ENCODE data around the gene RAD54L2. TPM values are rescaled to one million over a fixed set of nuclear protein-coding genes. Genes with fewer than 3 reads are reported as not detected.

Gene RAD54L2
- total and polyA plus RNA-seq, 5 experiments from 2014 or later, result 14.1 to 43.4 (median 15.6) TPM

DNA sequence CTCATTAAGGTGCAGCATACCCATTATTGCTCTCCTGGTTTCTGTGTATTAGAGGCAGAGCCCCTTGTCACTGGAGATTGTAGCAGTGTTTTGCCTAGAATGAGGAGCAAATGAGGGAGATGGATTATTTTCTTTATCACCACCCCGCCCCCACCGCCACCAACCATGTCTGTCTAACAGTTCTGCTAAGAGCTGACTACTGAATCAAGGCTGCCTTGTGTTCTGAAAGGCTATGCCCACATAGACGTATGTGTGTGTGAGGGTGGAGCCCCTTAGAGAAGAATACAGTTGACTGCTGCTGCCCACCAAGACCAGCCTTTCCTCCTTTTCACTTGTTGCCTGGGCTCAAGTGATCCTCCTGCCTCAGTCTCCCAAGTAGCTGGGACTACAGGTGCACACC is 47.4 kb downstream of the RAD54L2 start:
- POLR2A ChIA-PET, result no interaction called here

More for the DNA sequence above, 47.4 kb downstream of the RAD54L2 start:
- H3K4me1 Mint-ChIP-seq, result peaks cover 6 to 26% (median 15%) of the 10 kb centered on the region in 4 donors
- H3K4me3 Mint-ChIP-seq, result no peak overlapping the region
- ATAC-seq (no peak), DNase-seq (no peak)
- no peaks in the 10 kb centered on the region for H3K27me3 Mint-ChIP-seq
- no peaks in the 10 kb centered on the region for H3K9me3 Mint-ChIP-seq
- peak overlapping the region in 1 of 10 donors; percentile 19 for H3K27ac Mint-ChIP-seq
- H3K36me3 Mint-ChIP-seq, result peaks cover 0 to 64% (median 3%) of the 10 kb centered on the region in 3 donors

Other genes starting within 250 kb of the RAD54L2 start
- 10 to 100 TPM; 51.1 to 56.2 TPM for gene MANF, start 153.4 kb upstream of the RAD54L2 start, total RNA-seq
- gene MANF, start 153.4 kb upstream of the RAD54L2 start, polyA plus RNA-seq, result 10 to 100 TPM; 41.6 to 45.3 (median 44.4) TPM
- 10 to 100 TPM; 41.8 to 42.0 TPM for gene RBM15B, start 147.4 kb upstream of the RAD54L2 start, total RNA-seq
- gene RBM15B, start 147.4 kb upstream of the RAD54L2 start, polyA plus RNA-seq, result 10 to 100 TPM; 12.9 to 27.3 (median 14.2) TPM
- gene DCAF1, start 38.7 kb upstream of the RAD54L2 start, total RNA-seq, result 10 to 100 TPM; 36.4 TPM
- gene DCAF1, start 38.7 kb upstream of the RAD54L2 start, polyA plus RNA-seq, result 10 to 100 TPM in 2 of 3 donors, 1 to 10 TPM in 1; 9.1 to 17.4 (median 10.7) TPM
- gene TEX264, start 132.5 kb downstream of the RAD54L2 start, total RNA-seq, result 10 to 100 TPM; 37.4 to 39.7 TPM
- 10 to 100 TPM; 84.5 to 95.7 (median 85.3) TPM for gene TEX264, start 132.5 kb downstream of the RAD54L2 start, polyA plus RNA-seq
- 1 to 10 TPM; 2.9 to 5.0 TPM for gene GRM2, start 168.3 kb downstream of the RAD54L2 start, total RNA-seq
- under 1 TPM in 1 of 3 donors, not detected in 2; 0.09 TPM for gene GRM2, start 168.3 kb downstream of the RAD54L2 start, polyA plus RNA-seq
- gene IQCF6, start 240.5 kb downstream of the RAD54L2 start, total RNA-seq, result not detected
- not detected for gene IQCF6, start 240.5 kb downstream of the RAD54L2 start, polyA plus RNA-seq

Data from naive thymus-derived CD8-positive, alpha-beta T cell (primary cell).